Jurkat, Clone E6-1 (cell line): ENCODE measurements around the gene S100A9.
"Not testable (repeated sequence)": the region's sequence is repeated elsewhere in the genome, so short reads cannot be mapped to it uniquely, and the experiment has no call there.

Source experiments
- DNase-seq: peaks from one replicate; pipeline ENCODE4 v3.0.0-alpha.2; 2011; ENCODE audit warnings: low read depth, low spot score
- H3K4me3 ChIP-seq: 2 replicates; pipeline ENCODE4 v1.5.1; 2011; ENCODE audit warnings: mild to moderate bottlenecking, low read length, control low read depth, moderate library complexity

Gene S100A9

DNA sequence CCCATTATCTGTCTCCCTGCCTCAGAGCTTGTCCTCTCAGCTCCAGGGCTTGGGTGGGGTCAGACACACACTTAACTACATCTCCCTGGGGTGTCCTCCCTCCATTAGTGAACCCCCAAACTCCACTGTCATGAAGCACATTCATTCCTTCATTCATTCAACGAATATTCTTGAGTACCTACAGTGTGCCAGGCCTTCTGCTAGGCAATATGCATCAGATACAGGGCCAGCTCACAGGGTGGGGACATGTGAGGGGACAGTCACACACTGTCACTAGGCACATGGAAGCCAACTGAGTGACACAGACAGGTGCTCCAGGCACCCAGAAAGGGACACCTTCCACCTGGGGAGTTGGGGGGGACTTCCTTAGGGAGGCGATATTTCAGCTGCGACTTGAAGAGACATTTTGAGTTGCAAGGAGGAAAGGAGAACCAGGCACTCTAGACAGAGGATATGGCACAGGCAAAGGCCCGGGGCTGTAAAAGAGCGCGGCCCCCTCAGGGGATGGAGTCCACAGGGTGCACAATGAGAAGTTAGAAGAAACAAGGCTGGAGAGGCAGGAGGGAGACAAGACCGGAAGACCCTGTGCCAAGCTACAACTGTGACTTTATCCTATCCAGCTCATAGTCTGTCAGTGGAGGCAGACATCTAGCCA lies 41.9 kb downstream of the S100A9 start:
- H3K4me3 ChIP-seq: no peak overlapping the region
- DNase-seq: no peak

DNA sequence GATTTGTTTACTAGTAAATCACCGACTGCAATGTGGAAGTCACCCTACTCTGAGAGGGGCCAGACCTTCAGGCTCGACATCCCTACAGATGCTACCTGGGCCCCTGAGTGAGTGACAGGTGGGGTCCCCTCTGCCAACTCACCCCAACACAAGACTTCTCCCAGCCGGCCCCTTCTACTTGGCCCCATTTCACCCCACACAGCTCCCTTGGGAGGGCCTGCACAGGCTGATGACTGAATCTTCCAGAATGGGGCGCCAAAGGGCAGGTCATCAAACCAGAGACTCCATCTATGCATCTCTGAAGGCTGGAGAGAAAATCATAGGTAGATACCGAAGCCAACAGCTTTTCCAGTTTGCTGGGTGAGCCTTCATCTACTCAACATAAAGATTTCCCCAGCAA lies 42.6 kb downstream of the S100A9 start:
- DNase-seq: no peak

DNA sequence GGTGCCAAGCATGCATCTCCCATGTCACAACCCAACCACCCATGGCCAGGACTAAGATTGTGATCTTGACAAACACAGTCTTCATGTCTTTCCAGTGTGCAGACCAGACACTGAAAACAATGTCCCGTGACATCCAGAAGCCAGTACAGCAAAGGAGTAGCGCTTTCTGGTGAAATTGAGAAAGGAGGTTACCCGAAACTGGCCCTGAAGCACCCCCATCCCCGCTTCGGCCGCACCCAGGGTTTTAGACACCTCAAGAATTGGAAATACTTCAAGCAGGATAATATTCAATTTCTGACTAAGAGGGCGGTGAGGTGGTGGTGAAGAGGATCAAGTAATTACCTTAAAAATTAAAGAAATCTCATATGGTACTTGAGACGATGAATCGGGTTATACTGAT lies 43.8 kb downstream of the S100A9 start:
- DNase-seq: no peak

More for the DNA sequence above, 42.6 kb downstream of the S100A9 start:
- H3K4me3 ChIP-seq: no peak overlapping the region

DNA sequence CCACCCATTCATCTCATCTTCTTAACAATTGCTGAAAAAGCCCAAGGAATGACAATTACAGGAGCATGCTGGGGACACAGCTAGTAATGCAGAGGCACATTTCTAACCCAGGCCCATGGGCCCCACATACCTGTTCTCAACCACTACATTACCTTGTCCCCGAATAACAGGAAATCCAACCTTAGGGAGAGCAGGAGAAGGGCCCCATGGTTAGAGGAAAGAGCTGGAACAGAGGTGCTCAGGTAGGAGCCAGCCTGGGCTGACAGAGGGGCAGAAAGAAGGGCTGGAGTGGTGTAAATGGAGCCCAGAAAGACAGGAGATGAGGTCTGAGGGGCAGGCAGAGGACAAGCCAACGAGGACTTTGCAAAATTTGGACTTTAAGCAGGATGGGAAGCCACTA lies 44.6 kb downstream of the S100A9 start:
- DNase-seq: no peak
- no peak overlapping the region for H3K4me3 ChIP-seq

More for the DNA sequence above, 43.8 kb downstream of the S100A9 start:
- H3K4me3 ChIP-seq: no peak overlapping the region

DNA sequence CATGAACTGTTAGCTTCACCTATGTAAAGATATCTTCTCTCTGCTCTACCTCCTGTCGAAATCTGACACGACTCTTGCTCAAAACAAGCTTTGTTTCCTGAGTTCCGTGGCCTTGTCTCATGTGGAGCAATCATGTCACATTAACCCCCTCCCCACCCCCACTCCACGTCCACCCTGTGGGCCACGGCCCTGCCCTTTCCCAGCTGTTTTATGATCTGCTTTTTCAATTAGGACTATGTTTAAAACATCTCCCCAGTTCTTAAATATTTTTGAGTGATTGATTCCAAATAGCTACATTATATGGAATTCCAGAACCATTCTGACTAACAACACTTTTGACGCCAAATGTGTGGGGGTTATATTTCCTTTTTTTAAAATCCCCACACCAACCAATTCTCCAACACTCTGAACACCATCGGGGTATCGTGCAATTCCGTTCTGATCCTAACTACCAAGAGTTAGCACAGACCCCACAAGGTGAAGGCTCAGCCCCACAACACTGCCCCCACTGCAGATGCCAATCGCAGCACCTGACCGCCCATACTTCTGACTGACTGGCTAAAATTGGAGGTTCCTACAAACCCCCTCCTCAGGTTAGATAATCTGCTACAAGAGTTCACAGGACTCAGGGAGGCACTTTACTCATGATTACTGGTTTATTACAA lies 45.9 kb downstream of the S100A9 start:
- DNase-seq: no peak

DNA sequence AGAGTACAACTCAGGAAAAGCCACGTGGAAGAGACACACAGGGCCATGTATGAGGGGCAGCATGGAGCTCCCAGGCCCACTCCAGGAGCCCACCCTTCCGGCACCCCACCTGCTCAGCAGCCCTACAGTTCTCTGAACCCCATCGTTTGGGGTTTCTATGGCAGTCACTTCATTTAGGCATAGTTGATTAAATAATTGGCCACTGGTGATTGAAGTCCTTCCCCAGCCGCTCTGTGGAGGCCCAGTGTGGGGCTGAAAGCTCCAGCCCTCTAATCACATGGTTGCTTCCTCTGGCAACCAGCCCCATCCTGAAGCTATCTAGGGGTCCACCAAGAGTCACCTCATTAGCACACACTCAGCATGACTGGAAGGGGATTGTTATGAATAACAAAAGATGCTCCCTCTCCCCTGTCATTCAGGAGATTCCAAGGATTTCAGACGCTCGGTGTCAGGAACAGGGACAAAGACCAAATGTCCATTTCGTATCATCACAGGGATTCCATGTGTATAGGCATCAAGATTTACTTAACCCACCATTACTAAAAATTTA lies 46.5 kb downstream of the S100A9 start:
- no peak overlapping the region for H3K4me3 ChIP-seq
- no peak for DNase-seq

More for the DNA sequence above, 45.9 kb downstream of the S100A9 start:
- H3K4me3 ChIP-seq: no peak overlapping the region

DNA sequence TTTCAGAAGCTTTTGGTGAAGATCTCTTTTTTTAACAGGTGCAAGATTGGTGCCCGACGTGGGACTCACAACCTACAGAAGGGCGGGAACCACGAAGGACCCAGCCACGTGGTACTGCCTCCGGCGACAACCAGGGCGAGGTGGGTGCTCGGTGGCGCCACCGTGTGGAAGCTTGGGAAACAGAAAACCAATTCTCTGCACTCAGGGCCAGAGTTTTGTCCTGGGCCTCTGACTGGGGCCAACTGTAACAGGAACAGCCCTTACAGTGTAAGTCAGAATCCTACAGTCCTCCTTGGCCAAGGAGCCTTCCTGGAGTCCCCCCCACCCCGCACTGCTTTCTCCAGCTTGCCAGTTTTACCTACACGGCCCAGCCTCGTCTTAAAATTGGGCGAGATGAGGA lies 47.1 kb downstream of the S100A9 start:
- DNase-seq: peak; percentile 49
- H3K4me3 ChIP-seq: no peak overlapping the region

DNA sequence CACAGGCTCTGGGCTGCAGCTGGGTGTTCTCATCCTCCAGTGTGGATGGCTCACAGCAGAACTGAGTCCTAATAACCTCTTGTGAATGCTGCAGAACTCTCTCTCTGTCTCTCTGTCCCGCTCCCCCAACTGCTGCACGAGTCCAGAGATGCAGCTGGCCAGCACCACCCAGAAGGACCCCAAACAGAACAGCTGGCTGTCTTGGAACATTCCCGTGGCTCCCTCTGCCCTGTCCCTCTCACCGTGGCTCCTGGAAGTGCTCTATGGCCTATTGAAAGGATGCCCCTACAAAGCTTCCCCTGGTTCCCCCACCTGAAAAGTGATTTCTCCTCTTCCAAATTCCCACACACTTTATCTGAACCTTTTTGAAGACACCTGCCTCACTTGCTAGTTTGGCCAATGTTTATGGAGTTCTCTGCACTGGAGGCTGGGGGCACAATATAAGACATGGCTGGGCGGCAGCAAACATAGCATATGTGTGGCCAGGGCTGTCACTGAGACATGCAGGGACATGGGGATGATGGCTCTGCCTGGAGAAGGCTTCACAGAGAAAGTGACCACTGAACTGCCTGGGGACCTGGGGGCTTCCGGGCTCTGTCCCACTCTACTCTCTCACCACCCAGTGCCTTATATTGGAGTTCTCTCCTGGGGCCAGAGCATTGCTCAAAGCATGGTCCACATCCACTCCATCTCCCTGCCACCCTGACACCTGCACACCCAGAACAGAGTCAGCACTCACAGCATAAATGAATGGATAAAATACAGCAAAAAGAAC lies 48.4 kb downstream of the S100A9 start:
- not testable (repeated sequence) for H3K4me3 ChIP-seq, DNase-seq

DNA sequence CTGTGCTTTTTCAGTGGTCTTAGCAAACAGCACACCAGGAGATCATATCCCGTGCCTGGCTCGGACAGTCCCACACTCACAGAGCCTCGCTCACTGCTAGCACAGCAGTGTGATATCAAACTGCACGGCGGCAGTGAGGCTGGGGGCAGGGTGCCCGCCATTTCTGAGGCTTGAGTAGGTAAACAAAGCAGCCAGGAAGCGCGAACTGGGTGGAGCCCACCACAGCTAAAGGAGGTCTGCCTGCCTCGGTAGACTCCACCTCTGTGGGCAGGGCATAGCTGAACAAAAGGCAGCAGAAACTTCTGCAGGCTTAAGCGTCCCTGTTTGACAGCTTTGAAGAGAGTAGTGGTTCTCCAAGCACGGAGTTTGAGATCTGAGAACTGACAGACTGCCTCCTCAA lies 49.6 kb downstream of the S100A9 start:
- peak; percentile 42 for DNase-seq
- not testable (repeated sequence) for H3K4me3 ChIP-seq
